Measurements from ENCODE around the gene ZNF764.
A peak's percentile ranks its signal among the peaks of the same experiment; 100 is the strongest.
"Not testable (repeated sequence)": the region's sequence is repeated elsewhere in the genome, so short reads cannot be mapped to it uniquely, and the experiment has no call there.

Gene ZNF764

GRCh38 chr16:30530163-30531037 is 27.8 kb downstream of the ZNF764 start:
- FAIRE-seq, result no peak

GRCh38 chr16:30528799-30529457 is 29.2 kb downstream of the ZNF764 start:
- no peak for DNase-seq (ENCODE audit: insufficient read length, low spot score)
- FAIRE-seq, result no peak

More at GRCh38 chr16:30530163-30531037, 27.8 kb downstream of the ZNF764 start:
- DNase-seq (ENCODE audit: insufficient read length, low spot score), result no peak

GRCh38 chr16:30527635-30528178 is 30.5 kb downstream of the ZNF764 start:
- DNase-seq (ENCODE audit: insufficient read length, low spot score) (peak; percentile 65), FAIRE-seq (no peak)

GRCh38 chr16:30526823-30527634 is 31.1 kb downstream of the ZNF764 start:
- peak; percentile 95 for FAIRE-seq
- DNase-seq (ENCODE audit: insufficient read length, low spot score), result peak; percentile 97

GRCh38 chr16:30526137-30526822 is 31.9 kb downstream of the ZNF764 start, which contains the start of gene ZNF768:
TSS of gene ZNF768 (minus strand) at chr16:30526566. CDS start at chr16:30526413, 153 bp downstream.
- DNase-seq (ENCODE audit: insufficient read length, low spot score) (peak; percentile 67), FAIRE-seq (no peak)

- no peak for DNase-seq (ENCODE audit: insufficient read length, low spot score)
- FAIRE-seq, result peak; percentile 70
These were observed 32.4 kb downstream of the ZNF764 start for GRCh38 chr16:30525844-30526136.

- FAIRE-seq (no peak), DNase-seq (ENCODE audit: insufficient read length, low spot score) (no peak)
These were observed 33.3 kb downstream of the ZNF764 start for GRCh38 chr16:30524575-30525568.

GRCh38 chr16:30523768-30524574 is 34.2 kb downstream of the ZNF764 start:
- DNase-seq (ENCODE audit: insufficient read length, low spot score), result no peak
- FAIRE-seq, result no peak

GRCh38 chr16:30522702-30523463 is 35.3 kb downstream of the ZNF764 start:
- FAIRE-seq; DNase-seq (ENCODE audit: insufficient read length, low spot score): not testable (repeated sequence)

- DNase-seq (ENCODE audit: insufficient read length, low spot score), result no peak
- no peak for FAIRE-seq
These were observed 36.1 kb downstream of the ZNF764 start for GRCh38 chr16:30521873-30522641.

GRCh38 chr16:30521476-30521872 is 36.7 kb downstream of the ZNF764 start:
- DNase-seq (ENCODE audit: insufficient read length, low spot score) (no peak), FAIRE-seq (no peak)

GRCh38 chr16:30519120-30520049 is 38.8 kb downstream of the ZNF764 start:
- DNase-seq (ENCODE audit: insufficient read length, low spot score) (no peak), FAIRE-seq (no peak)

- no peak for DNase-seq (ENCODE audit: insufficient read length, low spot score)
- FAIRE-seq, result no peak
These were observed 39.6 kb downstream of the ZNF764 start for GRCh38 chr16:30518552-30518951.

GRCh38 chr16:30515275-30515674 is 42.9 kb downstream of the ZNF764 start:
- FAIRE-seq (no peak), DNase-seq (ENCODE audit: insufficient read length, low spot score) (no peak)

- DNase-seq (ENCODE audit: insufficient read length, low spot score), result no peak
- no peak for FAIRE-seq
These were observed 46.7 kb downstream of the ZNF764 start for GRCh38 chr16:30511509-30511908.

Data from GM19239 (cell line).